ENCODE results near the gene PSMD14. TPM values are rescaled to one million over a fixed set of nuclear protein-coding genes. Genes with fewer than 3 reads are reported as not detected.

Gene PSMD14
- total RNA-seq (2021): 83.7 and 86.4 TPM in 2 replicates
- long read RNA-seq, transcript PSMD14-201 (12 exons, 1,954 nt): major isoform, 758 of 825 reads
- long read RNA-seq, partial matches to known transcripts: 23 of 825 reads
- long read RNA-seq, other reads (novel, unspliced or antisense): 43 of 825 reads

- H3K18ac ChIP-seq (ENCODE audit: insufficient read length, low read depth, low read length): peak within 1 kb of the TSS; percentile 87
- no peaks in the 10 kb centered on the region for H3K27me3 ChIP-seq (ENCODE audit: insufficient read depth, low read length)
- H3K4me1 Mint-ChIP-seq: peaks cover 12 to 19% of the 10 kb centered on the region in 2 experiments
- peak within 1 kb of the TSS; percentile 94 for H3K14ac ChIP-seq (ENCODE audit: insufficient read depth, low read length)
- H2AK5ac ChIP-seq (ENCODE audit: insufficient read length, low read length): no peak within 1 kb of the TSS
- DNase-seq: peak; percentile 96
- WGBS (ENCODE audit: extremely low coverage, insufficient read length, low lambda C conversion rate): no CpG with 5 or more reads among the region's 60 CpGs
- no peak within 1 kb of the TSS for H3K4ac ChIP-seq (ENCODE audit: low read depth, low read length)
- H3K56ac ChIP-seq (ENCODE audit: insufficient read length, low read depth, low read length): no peak within 1 kb of the TSS
- peak within 1 kb of the TSS; percentile 50 for H2AFZ ChIP-seq (ENCODE audit: low read length)
- no peak within 1 kb of the TSS for H2BK15ac ChIP-seq (ENCODE audit: low read depth, low read length)
- no peaks in the 10 kb centered on the region for H3K9me3 ChIP-seq (ENCODE audit: control insufficient read depth, low read depth, low read length)
- no peak within 1 kb of the TSS for H2BK12ac ChIP-seq (ENCODE audit: insufficient read length, low read depth, low read length)
- H4K20me1 ChIP-seq (ENCODE audit: control insufficient read depth, insufficient read depth, insufficient read length): no peaks in the 10 kb centered on the region
- H3T11ph ChIP-seq (ENCODE audit: low read length): no peak within 1 kb of the TSS
- peak within 1 kb of the TSS; percentile 46 to 96 (median 94) for H3K27ac Mint-ChIP-seq
- no peak within 1 kb of the TSS for H4K8ac ChIP-seq (replicated peaks; ENCODE audit: insufficient read length, low read depth, low read length)
- no peaks in the 10 kb centered on the region for H3K79me1 ChIP-seq (ENCODE audit: insufficient read depth, low read depth, low read length, poor library complexity, severe bottlenecking)
- H3K27me3 Mint-ChIP-seq (ENCODE audit: low read depth): no peaks in the 10 kb centered on the region
- no peak within 1 kb of the TSS for H2BK120ac ChIP-seq (ENCODE audit: low read depth, low read length, poor library complexity, severe bottlenecking)
- H3K79me2 ChIP-seq (ENCODE audit: insufficient read depth, low read length): peaks cover 27% of the 10 kb centered on the region
- peak within 1 kb of the TSS; percentile 84 to 87 for H3K4me3 Mint-ChIP-seq
- no peaks in the 10 kb centered on the region for H3K4me1 ChIP-seq (ENCODE audit: insufficient read depth, low read length)
- H3K27ac ChIP-seq (ENCODE audit: insufficient read length, low read depth, low read length): peak within 1 kb of the TSS; percentile 58
- no peak within 1 kb of the TSS for H4K91ac ChIP-seq (ENCODE audit: insufficient read length, low read depth, low read length)
- no peak within 1 kb of the TSS for H3K23ac ChIP-seq (ENCODE audit: insufficient read length, low read depth, low read length)
- no peaks in the 10 kb centered on the region for H3K23me2 ChIP-seq (ENCODE audit: insufficient read length, low read depth, low read length, poor library complexity, severe bottlenecking)
- no peak within 1 kb of the TSS for H2BK20ac ChIP-seq (ENCODE audit: low read depth, low read length, poor library complexity, severe bottlenecking)
- H3K9ac ChIP-seq (ENCODE audit: extremely low read depth, insufficient read length, low read length): peak within 1 kb of the TSS; percentile 93
- H3K36me3 Mint-ChIP-seq (ENCODE audit: insufficient read depth in 1 of 3, low read depth in 3 of 3): peaks cover 5 to 24% (median 9%) of the 10 kb centered on the region in 3 experiments; a peak in 6 of 7 replicates
- TF ChIP-seq, protein P1, sequence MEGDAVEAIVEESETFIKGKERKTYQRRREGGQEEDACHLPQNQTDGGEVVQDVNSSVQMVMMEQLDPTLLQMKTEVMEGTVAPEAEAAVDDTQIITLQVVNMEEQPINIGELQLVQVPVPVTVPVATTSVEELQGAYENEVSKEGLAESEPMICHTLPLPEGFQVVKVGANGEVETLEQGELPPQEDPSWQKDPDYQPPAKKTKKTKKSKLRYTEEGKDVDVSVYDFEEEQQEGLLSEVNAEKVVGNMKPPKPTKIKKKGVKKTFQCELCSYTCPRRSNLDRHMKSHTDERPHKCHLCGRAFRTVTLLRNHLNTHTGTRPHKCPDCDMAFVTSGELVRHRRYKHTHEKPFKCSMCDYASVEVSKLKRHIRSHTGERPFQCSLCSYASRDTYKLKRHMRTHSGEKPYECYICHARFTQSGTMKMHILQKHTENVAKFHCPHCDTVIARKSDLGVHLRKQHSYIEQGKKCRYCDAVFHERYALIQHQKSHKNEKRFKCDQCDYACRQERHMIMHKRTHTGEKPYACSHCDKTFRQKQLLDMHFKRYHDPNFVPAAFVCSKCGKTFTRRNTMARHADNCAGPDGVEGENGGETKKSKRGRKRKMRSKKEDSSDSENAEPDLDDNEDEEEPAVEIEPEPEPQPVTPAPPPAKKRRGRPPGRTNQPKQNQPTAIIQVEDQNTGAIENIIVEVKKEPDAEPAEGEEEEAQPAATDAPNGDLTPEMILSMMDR (conservative IDR thresholded peaks at IDR 0.05): no peak
- no peak within 1 kb of the TSS for H2BK5ac ChIP-seq (ENCODE audit: insufficient read length, low read length)
- peak within 1 kb of the TSS; percentile 91 for H3K4me2 ChIP-seq (ENCODE audit: insufficient read depth, insufficient read length, low read length)
- peaks cover 1 to 4% of the 10 kb centered on the region in 2 experiments; a peak in 1 of 5 replicates for H3K9me3 Mint-ChIP-seq
- no peak within 1 kb of the TSS for H4K5ac ChIP-seq (ENCODE audit: insufficient read length, low read depth, low read length)
Measured at GRCh38 chr2:161308178-161308955, at the start of gene PSMD14. Gene PSMD14, plus strand, starts transcription at chr2:161308425. Its CDS starts 10,401 bp downstream, at chr2:161318826.
